Activated B cell treated with CpG ODN at 0.5 μM for 24 hours (primary cell): ENCODE data around the gene OPTN. TPM values are rescaled to one million over a fixed set of nuclear protein-coding genes. Genes with fewer than 3 reads are reported as not detected.

Source experiments
- ATAC-seq: fragments of 200-7000 bp; cut with Tn5 transposase; one replicate; pipeline ENCODE4 v1.10.0; 2021; ENCODE audit warnings: low read depth, mild to moderate bottlenecking, moderate library complexity
- CTCF ChIA-PET: fragments of 350-600 bp; sonication (Branson Sonifier 250); formaldehyde crosslinking; loops from one replicate; lab custom pipeline; 2021; ENCODE audit warnings: antibody characterized with exemption; lab: Charles Lee
- POLR2A ChIA-PET: fragments of 350-600 bp; sonication (Branson Sonifier 250); formaldehyde crosslinking; loops from one replicate; lab custom pipeline; 2021; ENCODE audit warnings: antibody characterized with exemption; lab: Charles Lee
- DNase-seq: peaks from one replicate; pipeline ENCODE4 v3.0.0; 2022
- H3K27ac Mint-ChIP-seq: one replicate; pipeline ENCODE4 v1.8.0; 2020; ENCODE audit warnings: mixed read lengths
- H3K27me3 Mint-ChIP-seq: one replicate; pipeline ENCODE4 v1.8.0; 2021; ENCODE audit warnings: mixed read lengths
- H3K36me3 Mint-ChIP-seq: one replicate; pipeline ENCODE4 v1.8.0; 2021; ENCODE audit warnings: low read depth, mixed read lengths
- H3K4me1 Mint-ChIP-seq: one replicate; pipeline ENCODE4 v1.8.0; 2021; ENCODE audit warnings: mixed read lengths
- H3K4me3 Mint-ChIP-seq: one replicate; pipeline ENCODE4 v1.8.0; 2020; ENCODE audit warnings: mild to moderate bottlenecking, mixed read lengths
- H3K9me3 Mint-ChIP-seq: one replicate; pipeline ENCODE4 v1.8.0; 2020; ENCODE audit warnings: mixed read lengths
- intact Hi-C: fragments of 100-400 bp; cut with micrococcal nuclease; formaldehyde crosslinking; loops from one replicate; pipeline ENCODE4 v1.15.1; 2024
- total RNA-seq: library from RNA; stranded (reverse); gene quantifications from 2 replicates; pipeline ENCODE4 v1.2.3, GENCODE V29; 2022
- TF ChIP-seq, protein P1 (sequence below): fragments of 200-600 bp; IDR thresholded peaks from one replicate; pipeline ENCODE4 v1.8.0; 2022; ENCODE audit warnings: antibody characterized with exemption, mild to moderate bottlenecking

OPTN gene
- total RNA-seq, 1 donor from 2014 or later: 34.9 TPM

- no peak overlapping the region for H3K27ac Mint-ChIP-seq
- H3K4me1 Mint-ChIP-seq: peaks cover 19% of the 10 kb centered on the region
- POLR2A ChIA-PET: no interaction called here
- TF ChIP-seq, protein P1, sequence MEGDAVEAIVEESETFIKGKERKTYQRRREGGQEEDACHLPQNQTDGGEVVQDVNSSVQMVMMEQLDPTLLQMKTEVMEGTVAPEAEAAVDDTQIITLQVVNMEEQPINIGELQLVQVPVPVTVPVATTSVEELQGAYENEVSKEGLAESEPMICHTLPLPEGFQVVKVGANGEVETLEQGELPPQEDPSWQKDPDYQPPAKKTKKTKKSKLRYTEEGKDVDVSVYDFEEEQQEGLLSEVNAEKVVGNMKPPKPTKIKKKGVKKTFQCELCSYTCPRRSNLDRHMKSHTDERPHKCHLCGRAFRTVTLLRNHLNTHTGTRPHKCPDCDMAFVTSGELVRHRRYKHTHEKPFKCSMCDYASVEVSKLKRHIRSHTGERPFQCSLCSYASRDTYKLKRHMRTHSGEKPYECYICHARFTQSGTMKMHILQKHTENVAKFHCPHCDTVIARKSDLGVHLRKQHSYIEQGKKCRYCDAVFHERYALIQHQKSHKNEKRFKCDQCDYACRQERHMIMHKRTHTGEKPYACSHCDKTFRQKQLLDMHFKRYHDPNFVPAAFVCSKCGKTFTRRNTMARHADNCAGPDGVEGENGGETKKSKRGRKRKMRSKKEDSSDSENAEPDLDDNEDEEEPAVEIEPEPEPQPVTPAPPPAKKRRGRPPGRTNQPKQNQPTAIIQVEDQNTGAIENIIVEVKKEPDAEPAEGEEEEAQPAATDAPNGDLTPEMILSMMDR: no peak
- DNase-seq: no peak
- ATAC-seq: no peak
- H3K4me3 Mint-ChIP-seq: no peak overlapping the region
- no peaks in the 10 kb centered on the region for H3K9me3 Mint-ChIP-seq
- intact Hi-C loops: no loop called here
- CTCF ChIA-PET: no interaction called here
- no peaks in the 10 kb centered on the region for H3K27me3 Mint-ChIP-seq
- peaks cover 68% of the 10 kb centered on the region for H3K36me3 Mint-ChIP-seq
Measured at GRCh38 chr10:13113544-13113943, 13.6 kb downstream of the OPTN start.

- H3K4me3 Mint-ChIP-seq: no peak overlapping the region
- ATAC-seq (no peak), DNase-seq (no peak)
- POLR2A ChIA-PET: no interaction called here
- H3K36me3 Mint-ChIP-seq: peaks cover 72% of the 10 kb centered on the region
- H3K27me3 Mint-ChIP-seq: no peaks in the 10 kb centered on the region
- no peak overlapping the region for H3K27ac Mint-ChIP-seq
- intact Hi-C loops: no loop called here
- no peaks in the 10 kb centered on the region for H3K9me3 Mint-ChIP-seq
- TF ChIP-seq, protein P1: no peak
- H3K4me1 Mint-ChIP-seq: peaks cover 20% of the 10 kb centered on the region
- CTCF ChIA-PET: no interaction called here
Measured at GRCh38 chr10:13115832-13116803, 16.2 kb downstream of the OPTN start.

DNA sequence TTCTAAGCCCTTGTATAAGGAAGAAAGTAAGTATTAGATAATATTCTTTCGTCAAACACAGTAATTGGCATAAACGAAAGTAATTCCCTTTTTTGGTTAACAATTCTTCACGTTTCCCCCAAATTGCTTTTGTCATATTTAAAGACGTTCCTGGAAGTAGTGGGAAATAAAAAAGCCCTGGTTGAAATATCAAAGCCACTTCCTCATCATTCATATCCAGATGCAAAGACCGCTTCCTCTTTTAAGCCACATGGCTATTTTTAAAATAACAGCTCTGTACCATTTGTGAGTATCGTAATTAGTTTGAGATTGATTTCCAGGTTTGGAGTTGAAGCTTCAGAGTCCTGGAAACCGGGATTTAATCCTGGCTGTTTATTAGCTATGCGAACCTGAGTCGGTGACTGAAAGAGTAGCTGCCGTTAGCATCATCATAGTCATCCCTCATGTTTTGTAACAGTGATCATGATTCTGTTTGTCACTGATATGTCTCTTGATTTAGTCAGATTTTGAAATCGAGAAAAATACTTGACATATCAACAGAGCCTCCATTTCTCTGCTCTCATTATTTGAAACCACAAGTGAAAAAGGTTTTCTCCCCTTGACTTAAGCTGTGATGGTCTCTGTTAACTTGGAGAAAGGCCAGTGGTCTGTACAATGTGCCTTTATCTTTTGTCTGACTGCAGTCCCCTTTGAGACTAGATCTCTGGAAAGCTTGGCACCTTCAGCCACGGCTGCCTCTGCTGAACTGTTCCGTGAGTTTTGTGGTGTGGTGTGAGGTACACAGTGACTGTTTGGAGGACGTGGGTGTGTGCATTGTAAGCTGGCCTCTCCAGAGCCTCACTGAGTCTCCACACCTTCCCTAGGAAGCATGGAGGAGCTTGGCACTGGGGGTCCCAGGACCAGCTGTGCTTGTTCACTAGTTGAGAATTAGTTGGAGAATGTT is 18.1 kb downstream of the OPTN start:
- Mint-ChIP-seq H3K36me3 (peaks cover 78% of the 10 kb centered on the region), H3K4me3 (peak overlapping the region; percentile 55), H3K4me1 (peaks cover 20% of the 10 kb centered on the region), H3K9me3 (no peaks in the 10 kb centered on the region), H3K27ac (peak overlapping the region; percentile 46), H3K27me3 (no peaks in the 10 kb centered on the region)
- intact Hi-C loops: loop anchor here (2.0 kb wide), 1 partner anchor 17 kb away; the partner anchor contains the start of gene OPTN
- TF ChIP-seq, protein P1: no peak
- ChIA-PET POLR2A (interaction anchor here (0.5 to 1.4 kb wide), 6 partner anchors 10 to 1771 kb away, joined by 3 to 9 read pairs (median 4); no protein-coding TSS in a partner anchor), CTCF (interaction anchor here (1.4 kb wide), 2 partner anchors 18 to 185 kb away, joined by 4 read pairs; partner anchors contain the start of gene OPTN)
- DNase-seq (no peak), ATAC-seq (peak; percentile 40)

DNA sequence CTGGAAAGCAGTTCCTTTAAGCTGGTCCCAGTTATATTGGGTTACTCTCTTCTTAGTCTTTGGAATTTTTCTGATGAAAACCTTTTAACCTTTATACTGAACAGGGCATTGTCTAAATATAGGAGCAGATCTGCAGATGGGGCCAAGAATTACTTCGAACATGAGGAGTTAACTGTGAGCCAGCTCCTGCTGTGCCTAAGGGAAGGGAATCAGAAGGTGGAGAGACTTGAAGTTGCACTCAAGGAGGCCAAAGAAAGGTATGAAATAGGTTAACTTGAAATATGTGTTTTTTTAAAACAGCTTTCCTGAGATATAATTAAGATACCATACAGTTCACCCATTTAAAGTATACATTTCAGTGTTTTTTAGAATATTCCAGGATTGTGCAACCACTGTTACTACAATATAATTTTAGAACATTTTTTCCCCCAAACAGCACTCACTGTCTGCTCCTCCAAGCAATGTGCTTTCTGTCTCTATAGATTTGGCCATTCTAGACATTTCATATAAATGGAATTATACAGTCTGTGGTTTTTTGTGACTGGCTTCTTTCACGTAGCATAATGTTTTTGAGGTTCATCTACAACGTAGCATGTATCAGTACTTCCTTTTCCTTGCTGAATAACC is 18.9 kb downstream of the OPTN start:
- intact Hi-C loops: loop anchor here (2.0 kb wide), 1 partner anchor 18 kb away; the partner anchor contains the start of gene OPTN
- DNase-seq: no peak
- no peak for ATAC-seq
- Mint-ChIP-seq H3K4me3 (no peak overlapping the region), H3K36me3 (peaks cover 78% of the 10 kb centered on the region), H3K4me1 (peaks cover 20% of the 10 kb centered on the region), H3K27ac (no peak overlapping the region), H3K27me3 (no peaks in the 10 kb centered on the region), H3K9me3 (no peaks in the 10 kb centered on the region)
- TF ChIP-seq, protein P1: no peak
- POLR2A ChIA-PET: interaction anchor here (0.5 to 0.7 kb wide), 2 partner anchors 15 to 1770 kb away, joined by 3 to 4 read pairs; no protein-coding TSS in a partner anchor
- CTCF ChIA-PET: interaction anchor here (1.4 kb wide), 2 partner anchors 19 to 184 kb away, joined by 4 read pairs; partner anchors contain the start of gene OPTN
